Transverse colon (tissue), 4 donors: ENCODE results near the gene PACS1. TPM values are rescaled to one million over a fixed set of nuclear protein-coding genes. Genes with fewer than 3 reads are reported as not detected.
"Not testable (repeated sequence)": the region's sequence is repeated elsewhere in the genome, so short reads cannot be mapped to it uniquely, and the experiment has no call there.

Experiments
- DNase-seq: peaks from one replicate; pipeline ENCODE4 v3.0.0-alpha.2; 2019
- H3K27ac ChIP-seq, 4 donors: fragments of 200-600 bp; sonication (generic); 2 replicates each; pipeline ENCODE4 v1.5.1; 2016 to 2018; ENCODE audit warnings: inconsistent platforms in 4 of 4
- H3K27me3 ChIP-seq: fragments of 200-600 bp; sonication (generic); 2 replicates; pipeline ENCODE4 v1.5.1; 2017; ENCODE audit warnings: inconsistent platforms
- H3K36me3 ChIP-seq, 4 donors: fragments of 200-600 bp; sonication (generic); 2 replicates each; pipeline ENCODE4 v1.5.1; 2017 to 2019; ENCODE audit warnings: inconsistent platforms in 4 of 4
- H3K4me1 ChIP-seq, 4 donors: fragments of 200-600 bp; sonication (generic); 2 replicates each; pipeline ENCODE4 v1.5.1; 2017 to 2020; ENCODE audit warnings: inconsistent platforms in 4 of 4
- H3K4me3 ChIP-seq, 4 donors: fragments of 200-600 bp; sonication (generic); 1 replicate in 1 of 4; 2 replicates in 3 of 4; pipeline versions ENCODE4 v1.5.1 to v1.6.1; 2017 to 2019; ENCODE audit warnings: inconsistent platforms in 4 of 4
- H3K9me3 ChIP-seq, 2 donors: fragments of 200-600 bp; sonication (generic); 2 replicates each; pipeline ENCODE4 v1.5.1; 2017 to 2019; ENCODE audit warnings: inconsistent platforms in 2 of 2
- CTCF ChIP-seq, 5 experiments: fragments of 200-600 bp in 3 of 5; fragments of 450-650 bp in 2 of 5; sonication (generic) in 3 of 5; IDR thresholded peaks; 1 replicate in 2 of 5; 2 replicates in 3 of 5; pipeline ENCODE4 v1.5.1; 2016 to 2017; ENCODE audit warnings: antibody characterized with exemption in 5 of 5, inconsistent platforms in 3 of 5, mild to moderate bottlenecking in 2 of 5, moderate library complexity in 1 of 5
- EP300 ChIP-seq: sonication (generic); formaldehyde crosslinking; IDR thresholded peaks from one replicate; pipeline ENCODE4 v1.6.1; 2017; ENCODE audit warnings: antibody characterized with exemption, low read depth
- POLR2A ChIP-seq: fragments of 450-650 bp; IDR thresholded peaks from one replicate; pipeline ENCODE4 v1.6.1; 2016; ENCODE audit warnings: antibody characterized with exemption, mild to moderate bottlenecking, moderate library complexity
- POLR2AphosphoS5 ChIP-seq, 3 donors: sonication (generic); formaldehyde crosslinking; IDR thresholded peaks; one replicate each; pipeline ENCODE4 v1.6.1; 2016; ENCODE audit warnings: antibody characterized with exemption in 3 of 3
- WGBS, 2 donors: methylation state at CpG; one replicate each; pipeline ENCODE4 v1.1.5; 2018; ENCODE audit warnings: low coverage in 1 of 2; 5-methylcytosine and 5-hydroxymethylcytosine counted together
- in situ Hi-C, 4 donors: fragments of 200-750 bp; cut with MboI; loops; one replicate each; pipeline versions ENCODE4 v1.15.0 to v1.15.1; 2017; ENCODE audit warnings: low sequenced_read_pairs in 3 of 4, low pct_ligation_motif_present in 1 of 4, low pct_unique_long_range_greater_than_20kb in 1 of 4
- intact Hi-C: fragments of 100-400 bp; cut with DNase I; formaldehyde crosslinking; loops from one replicate; pipeline ENCODE4 v1.15.1; 2023; ENCODE audit warnings: low total_unique reads
- total RNA-seq, 4 donors: library from RNA; depleted of rRNA; stranded (reverse); fragments of >200 nt; gene quantifications; one replicate each; pipeline ENCODE4 v1.1.0, GENCODE V29; 2016

The PACS1 gene
- total RNA-seq, 4 donors from 2014 or later, result 9.8 to 52.0 (median 27.2) TPM

- H3K4me3 ChIP-seq, result no peak overlapping the region
- H3K27me3 ChIP-seq, result no peaks in the 10 kb centered on the region
- 89 to 90% methylated on average over 2 to 14 of the region's 14 CpGs for WGBS, 2 donors
- TF ChIP-seq POLR2A (no peak), POLR2AphosphoS5 (IDR thresholded peaks at IDR 0.05) (no peak), CTCF (IDR thresholded peaks at IDR 0.05) (no peak), EP300 (no peak)
- in situ Hi-C loops, result no loop called here
- no peak overlapping the region for H3K27ac ChIP-seq
- intact Hi-C loops, result no loop called here
- H3K4me1 ChIP-seq, result peaks cover 0 to 14% (median 11%) of the 10 kb centered on the region in 4 donors
- no peak for DNase-seq
- H3K36me3 ChIP-seq, result peaks cover 0 to 40% (median 21%) of the 10 kb centered on the region in 4 donors
- H3K9me3 ChIP-seq, result no peaks in the 10 kb centered on the region
These were observed 206.0 kb downstream of the PACS1 start for GRCh38 chr11:66275984-66276612.

GRCh38 chr11:66276619-66277018 is 206.5 kb downstream of the PACS1 start:
- intact Hi-C loops, H3K4me3 ChIP-seq, in situ Hi-C loops, H3K27me3 ChIP-seq, H3K27ac ChIP-seq, DNase-seq, H3K9me3 ChIP-seq: not testable (repeated sequence)
- H3K36me3 ChIP-seq, result peaks cover 0 to 40% (median 20%) of the 10 kb centered on the region in 4 donors
- whole genome bisulfite sequencing, 2 donors, result 87% methylated on average over 11 of the region's 13 CpGs; no CpG with 5 or more reads in 1 of the 2 donors
- peaks cover 0 to 14% (median 11%) of the 10 kb centered on the region in 4 donors for H3K4me1 ChIP-seq

GRCh38 chr11:66277064-66277463 is 207.0 kb downstream of the PACS1 start:
- in situ Hi-C loops, H3K4me3 ChIP-seq, intact Hi-C loops, H3K9me3 ChIP-seq, DNase-seq, H3K27me3 ChIP-seq: not testable (repeated sequence)
- peaks cover 0 to 36% (median 18%) of the 10 kb centered on the region in 4 donors for H3K36me3 ChIP-seq
- peak overlapping the region in 1 of 4 donors; percentile 49 for H3K27ac ChIP-seq
- peaks cover under 1 to 14% (median 12%) of the 10 kb centered on the region in 4 donors for H3K4me1 ChIP-seq
- WGBS, 2 donors, result 74 to 75% methylated on average over 1 to 4 of the region's 4 CpGs

GRCh38 chr11:66277471-66278362 is 207.6 kb downstream of the PACS1 start, which contains the start of gene CNIH2:
Gene CNIH2 (plus strand): TSS chr11:66278175. CDS start chr11:66278457, 282 bp downstream.
- Histone ChIP-seq H3K9me3 (no peaks in the 10 kb centered on the region), H3K4me3 (peak within 1 kb of the TSS; percentile 20 to 38 (median 28)), H3K4me1 (peaks cover 7 to 19% (median 16%) of the 10 kb centered on the region in 4 donors), H3K27ac (peak within 1 kb of the TSS; percentile 1 to 56 (median 46)), H3K27me3 (no peaks in the 10 kb centered on the region), H3K36me3 (peaks cover 0 to 30% (median 15%) of the 10 kb centered on the region in 4 donors)
- peak; percentile 47 for DNase-seq
- TF ChIP-seq CTCF (IDR thresholded peaks at IDR 0.05) (no peak), POLR2A (no peak), POLR2AphosphoS5 (IDR thresholded peaks at IDR 0.05) (peak in 2 of 3 donors; percentile 14 to 36), EP300 (no peak)
- intact Hi-C loops, result no loop called here
- 24 to 33% methylated on average over 1 to 15 of the region's 84 CpGs for WGBS, 2 donors
- in situ Hi-C loops, result no loop called here
